HG02571 (cell line): ENCODE data around the gene ZNF677.
"Not testable (repeated sequence)": the region's sequence is repeated elsewhere in the genome, so short reads cannot be mapped to it uniquely, and the experiment has no call there.

Experiments
- ATAC-seq: cut with Tn5 transposase; IDR thresholded peaks from one replicate; pipeline ENCODE4 v1.9.1; 2021; ENCODE audit warnings: mild to moderate bottlenecking, moderate library complexity; ENCODE audit not compliant: unreplicated experiment

ZNF677 gene

DNA sequence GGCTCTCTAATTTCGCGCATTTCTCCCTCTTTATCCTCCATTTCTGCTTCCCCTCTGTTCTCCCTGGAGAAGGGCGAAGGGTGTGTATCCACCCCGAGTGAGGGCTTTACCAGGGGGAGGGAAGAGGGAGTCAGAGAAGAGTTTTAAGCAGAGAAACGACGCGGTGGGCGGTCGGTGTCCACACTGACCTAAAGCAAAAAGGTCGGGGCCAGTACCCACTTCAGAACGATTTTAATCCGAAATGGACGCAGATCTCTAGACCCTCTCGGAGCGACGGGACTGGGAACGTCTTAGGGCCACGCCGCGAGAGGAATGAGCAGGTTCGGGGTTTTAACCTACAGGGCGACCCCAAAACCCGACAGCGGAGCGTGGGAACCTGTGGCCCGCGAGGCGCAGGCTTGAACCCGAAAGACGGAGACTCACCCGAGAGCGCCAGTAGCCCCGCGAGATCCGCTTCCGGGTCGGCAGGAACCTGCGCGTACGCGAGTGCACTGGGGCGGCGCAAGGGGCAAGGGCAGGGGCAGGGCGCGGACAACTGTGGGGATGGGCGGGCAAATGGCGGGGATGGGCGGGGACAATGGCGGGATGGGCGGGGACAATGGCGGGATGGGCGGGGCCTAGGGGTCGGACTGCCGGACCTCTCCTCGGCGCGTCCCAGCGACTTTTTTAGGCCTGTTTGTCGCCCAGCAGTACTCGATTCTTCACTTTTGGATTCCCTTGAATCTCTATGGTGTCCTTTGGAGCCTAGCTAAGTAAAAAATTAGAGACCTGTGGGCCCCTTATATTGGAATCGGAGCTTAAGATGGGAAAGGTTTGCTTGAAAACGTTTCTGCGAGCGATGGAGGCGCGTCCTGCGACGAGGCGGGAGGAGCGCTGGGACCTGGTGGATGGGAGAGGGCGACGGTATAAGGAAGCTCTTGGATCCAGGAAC is at the start of gene ZNF677:
ZNF677 (minus strand) TSS at position 463 of the 931 bp plus-strand sequence. CDS start 3,323 bp downstream, outside the sequence.
- ATAC-seq, result no peak

DNA sequence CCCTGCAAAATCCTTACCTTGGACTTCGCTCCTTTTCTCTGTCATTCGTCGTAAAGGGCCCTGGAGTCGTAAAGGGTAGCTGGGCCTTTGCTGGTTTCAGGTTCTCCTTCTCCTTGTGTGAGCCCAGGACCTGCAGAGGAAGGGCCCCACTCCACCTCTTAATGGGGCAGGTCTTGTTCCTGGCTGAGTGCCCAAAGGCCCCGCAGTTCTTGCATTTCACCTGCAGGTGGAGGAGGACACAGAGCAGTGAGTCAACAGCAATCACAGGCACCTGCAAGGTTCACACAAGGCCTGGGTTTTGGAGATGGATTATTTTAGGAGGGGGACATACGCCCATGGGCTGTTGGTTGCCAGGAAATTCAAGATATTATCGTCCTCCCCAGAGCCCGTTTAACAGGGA is 46.7 kb upstream of the ZNF677 start:
- ATAC-seq, result not testable (repeated sequence)

DNA sequence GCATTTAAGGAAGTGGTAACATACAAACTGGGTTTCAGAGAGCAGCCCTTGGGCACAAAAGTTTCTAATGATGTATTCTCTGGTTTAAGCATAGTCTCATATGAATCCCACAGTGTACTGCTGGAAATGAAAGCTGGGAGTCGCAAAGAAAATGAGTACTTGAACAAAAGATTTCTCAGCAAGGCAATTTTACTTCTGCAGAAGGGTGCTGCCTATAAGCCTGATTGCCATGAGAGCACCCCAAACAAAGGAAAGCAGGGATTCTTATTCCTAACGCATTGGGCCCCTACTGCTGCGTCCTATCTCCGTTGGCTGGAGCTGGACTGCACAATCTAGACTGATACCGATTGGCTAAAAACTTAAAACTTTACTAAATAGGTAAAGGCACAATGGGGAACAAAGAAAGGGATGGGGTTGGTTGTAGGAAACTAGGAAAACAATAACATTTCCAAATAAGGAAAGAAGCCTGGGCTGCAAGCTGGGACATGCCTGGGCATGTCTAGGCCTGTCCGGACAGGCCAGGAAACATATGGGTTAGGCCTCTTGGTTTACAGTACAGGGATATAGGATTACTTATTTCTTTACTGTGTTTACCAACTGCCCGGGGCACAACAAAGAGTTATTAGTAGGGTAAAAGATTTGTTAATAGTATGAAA is 40.2 kb upstream of the ZNF677 start:
- ATAC-seq, result no peak

DNA sequence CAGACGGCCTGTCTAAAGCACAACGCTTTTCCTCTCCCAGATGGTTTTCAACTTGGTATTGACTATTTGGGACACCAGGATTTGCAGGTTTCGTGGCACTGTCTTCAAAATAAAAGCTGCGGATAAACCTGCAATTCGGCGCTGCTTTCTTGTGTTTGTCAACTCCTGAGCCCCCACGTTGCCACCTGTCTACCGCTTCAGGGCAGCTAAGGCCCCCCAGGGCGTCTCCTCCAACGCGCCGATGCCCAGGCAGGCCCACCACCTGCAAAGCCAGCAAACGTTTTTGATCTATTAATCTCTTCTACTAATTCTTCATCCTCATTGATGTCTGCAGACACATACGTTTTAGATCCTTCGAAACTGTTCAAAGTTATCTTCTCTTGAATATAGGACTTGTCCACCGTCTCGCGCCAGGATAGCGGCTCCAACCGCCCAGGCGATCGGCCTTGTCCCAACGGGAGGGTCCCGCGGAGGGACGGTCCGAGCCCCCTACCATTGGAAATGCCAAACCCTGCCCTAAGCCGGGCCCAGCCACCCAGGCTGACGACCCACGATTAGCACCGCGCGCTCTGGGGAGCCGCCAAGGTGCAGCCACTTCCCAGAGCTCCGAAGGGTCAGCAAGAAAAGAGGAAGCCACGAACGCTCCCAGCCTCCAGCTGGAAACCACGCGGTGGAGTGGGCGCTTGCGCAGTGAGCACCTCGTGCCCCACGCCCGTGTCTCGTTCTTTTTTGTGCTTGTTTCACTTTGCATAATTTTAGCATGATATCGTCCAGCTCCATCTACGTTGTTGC is 36.3 kb upstream of the ZNF677 start:
- no peak for ATAC-seq

DNA sequence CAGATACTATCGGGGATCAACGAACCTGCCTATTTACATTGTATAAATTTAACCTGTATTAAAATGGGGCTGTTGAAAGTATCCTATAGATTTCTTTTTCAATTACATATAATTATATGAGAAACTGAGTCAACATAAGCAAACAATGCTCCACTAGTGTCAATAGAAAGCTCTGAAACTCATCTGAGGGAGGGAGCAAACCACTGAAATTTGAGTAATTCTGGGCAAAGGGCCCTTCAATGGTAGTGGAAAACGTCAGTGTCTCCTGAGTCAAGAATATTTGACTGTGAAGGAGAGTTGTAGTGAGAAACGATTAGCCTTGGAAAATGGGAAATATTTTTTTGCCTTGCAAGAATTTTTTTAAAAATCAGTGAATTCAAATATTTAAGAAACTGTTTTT is 30.4 kb upstream of the ZNF677 start:
- no peak for ATAC-seq

DNA sequence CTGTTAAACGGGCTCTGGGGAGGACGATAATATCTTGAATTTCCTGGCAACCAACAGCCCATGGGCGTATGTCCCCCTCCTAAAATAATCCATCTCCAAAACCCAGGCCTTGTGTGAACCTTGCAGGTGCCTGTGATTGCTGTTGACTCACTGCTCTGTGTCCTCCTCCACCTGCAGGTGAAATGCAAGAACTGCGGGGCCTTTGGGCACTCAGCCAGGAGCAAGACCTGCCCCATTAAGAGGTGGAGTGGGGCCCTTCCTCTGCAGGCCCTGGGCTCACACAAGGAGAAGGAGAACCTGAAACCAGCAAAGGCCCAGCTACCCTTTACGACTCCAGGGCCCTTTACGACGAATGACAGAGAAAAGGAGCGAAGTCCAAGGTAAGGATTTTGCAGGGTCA is 27.3 kb upstream of the ZNF677 start:
- ATAC-seq, result not testable (repeated sequence)

DNA sequence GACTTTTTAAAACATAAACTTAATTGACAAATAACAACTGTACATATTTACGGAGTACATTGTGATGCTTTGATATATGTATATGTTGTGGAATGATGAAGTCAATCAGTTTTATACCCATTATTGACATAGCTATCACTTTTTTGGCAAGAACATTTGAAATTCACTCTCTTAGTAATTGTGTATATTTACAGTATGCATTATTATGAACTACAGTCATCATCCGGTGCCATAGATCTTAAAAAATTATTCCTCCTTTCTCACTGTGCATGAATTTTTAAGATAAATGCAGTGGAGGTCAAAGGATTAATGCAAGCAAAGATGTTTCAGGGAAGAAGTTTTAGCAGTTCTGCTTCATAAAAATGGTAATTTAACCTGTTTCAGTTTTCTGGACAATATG is 20.8 kb upstream of the ZNF677 start:
- no peak for ATAC-seq

DNA sequence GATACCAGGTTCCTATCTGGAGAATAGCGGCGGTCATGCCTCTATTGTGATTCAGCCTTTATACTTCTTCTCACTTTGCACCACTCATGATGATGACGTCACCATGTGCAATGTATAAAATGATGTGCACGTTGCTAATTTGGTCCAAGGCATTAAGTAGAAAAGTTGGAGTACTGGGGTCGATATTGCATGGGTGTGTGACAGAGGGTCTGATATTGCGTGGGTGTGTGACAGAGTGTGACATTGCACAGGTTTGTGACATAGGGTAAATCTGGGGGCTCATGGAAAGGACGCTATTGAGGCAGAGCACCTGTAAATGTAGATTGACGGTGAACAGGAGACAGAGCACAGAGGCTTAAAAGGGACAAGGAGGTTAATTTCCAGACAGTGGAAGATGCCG is 17.4 kb upstream of the ZNF677 start:
- no peak for ATAC-seq

DNA sequence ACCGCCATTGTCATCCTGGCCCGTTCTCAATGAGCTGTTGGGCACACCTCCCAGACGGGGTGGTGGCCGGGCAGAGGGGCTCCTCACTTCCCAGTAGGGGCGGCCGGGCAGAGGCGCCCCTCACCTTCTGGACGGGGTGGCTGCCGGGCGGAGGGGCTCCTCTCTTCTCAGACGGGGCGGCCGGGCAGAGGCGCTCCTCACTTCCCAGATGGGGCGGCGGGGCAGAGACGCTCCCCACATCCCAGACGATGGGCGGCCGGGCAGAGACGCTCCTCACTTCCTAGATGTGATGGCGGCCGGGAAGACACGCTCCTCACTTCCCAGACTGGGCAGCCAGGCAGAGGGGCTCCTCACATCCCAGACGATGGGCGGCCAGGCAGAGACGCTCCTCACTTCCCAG is 15.2 kb upstream of the ZNF677 start:
- ATAC-seq, result not testable (repeated sequence)

DNA sequence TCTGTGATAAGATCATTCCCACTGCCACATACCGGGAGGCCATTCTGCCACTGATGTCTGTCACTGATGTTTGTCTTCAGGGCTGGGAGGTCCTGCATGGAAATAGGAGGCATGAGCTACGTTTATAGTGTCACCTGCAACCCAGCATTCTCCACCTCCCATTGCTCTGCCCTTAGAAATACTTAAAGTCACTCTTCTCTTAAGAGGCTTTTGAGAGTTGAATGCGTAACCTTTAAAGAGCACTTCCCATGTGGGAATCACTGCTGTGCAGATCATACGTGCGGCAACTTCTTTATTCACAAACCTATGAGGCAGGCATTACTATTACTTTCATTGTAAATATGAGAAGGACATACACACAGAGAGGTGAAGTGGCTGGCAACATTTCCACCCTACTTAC is 12.9 kb upstream of the ZNF677 start, which contains the start of gene VN1R4:
VN1R4 (minus strand) TSS at position 101 of the 400 bp plus-strand sequence; CDS start at position 43, 58 bp downstream.
- not testable (repeated sequence) for ATAC-seq

DNA sequence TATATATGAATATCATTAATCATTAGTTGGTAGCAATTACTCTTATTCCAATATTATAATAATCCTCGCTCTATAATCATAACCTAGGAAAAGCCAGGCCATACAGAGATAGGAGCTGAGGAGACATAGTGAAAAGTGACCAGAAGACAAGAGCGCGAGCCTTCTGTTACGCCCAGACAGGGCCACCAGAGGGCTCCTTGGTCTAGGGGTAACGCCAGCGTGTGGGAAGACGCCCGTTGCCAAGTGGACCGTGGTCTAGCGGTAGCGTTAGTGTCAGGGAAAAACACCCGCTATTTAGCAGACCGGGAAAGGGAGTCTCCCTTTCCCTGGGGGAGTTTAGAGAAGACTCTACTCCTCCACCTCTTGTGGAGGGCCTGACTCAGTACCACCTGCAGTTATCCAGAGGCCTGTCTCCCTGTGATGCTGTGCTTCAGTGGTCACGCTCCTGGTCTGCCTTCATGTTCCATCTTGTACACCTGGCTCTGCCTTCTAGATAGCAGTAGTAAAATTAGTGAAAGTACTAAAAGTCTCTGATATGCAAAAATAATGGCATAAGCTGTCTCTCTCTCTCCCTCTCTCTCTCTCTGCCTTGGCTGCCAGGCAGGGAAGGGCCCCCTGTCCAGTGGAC is 3.2 kb upstream of the ZNF677 start, which contains the start of gene VN1R2:
VN1R2 (plus strand) TSS at position 578 of the 628 bp plus-strand sequence. CDS start 84 bp downstream, outside the sequence.
- ATAC-seq, result not testable (repeated sequence)

DNA sequence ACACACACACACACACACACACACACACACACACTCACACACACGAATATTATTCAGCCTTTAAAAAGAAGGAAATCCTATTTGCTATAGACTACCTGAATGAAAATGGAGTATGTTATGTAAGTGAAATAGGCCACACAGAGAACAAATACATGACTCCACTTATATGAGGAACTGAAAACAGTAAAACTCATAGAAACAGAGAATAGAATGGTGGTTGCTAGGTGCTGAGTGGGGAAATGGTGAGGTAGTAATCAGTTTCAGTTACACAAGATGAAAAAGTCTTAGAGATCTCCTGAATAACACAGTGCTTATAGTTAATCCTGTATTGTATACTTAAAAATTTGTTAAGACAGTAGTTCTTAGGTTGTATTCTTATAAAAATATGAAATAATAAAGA is 8.2 kb downstream of the ZNF677 start:
- no peak for ATAC-seq

DNA sequence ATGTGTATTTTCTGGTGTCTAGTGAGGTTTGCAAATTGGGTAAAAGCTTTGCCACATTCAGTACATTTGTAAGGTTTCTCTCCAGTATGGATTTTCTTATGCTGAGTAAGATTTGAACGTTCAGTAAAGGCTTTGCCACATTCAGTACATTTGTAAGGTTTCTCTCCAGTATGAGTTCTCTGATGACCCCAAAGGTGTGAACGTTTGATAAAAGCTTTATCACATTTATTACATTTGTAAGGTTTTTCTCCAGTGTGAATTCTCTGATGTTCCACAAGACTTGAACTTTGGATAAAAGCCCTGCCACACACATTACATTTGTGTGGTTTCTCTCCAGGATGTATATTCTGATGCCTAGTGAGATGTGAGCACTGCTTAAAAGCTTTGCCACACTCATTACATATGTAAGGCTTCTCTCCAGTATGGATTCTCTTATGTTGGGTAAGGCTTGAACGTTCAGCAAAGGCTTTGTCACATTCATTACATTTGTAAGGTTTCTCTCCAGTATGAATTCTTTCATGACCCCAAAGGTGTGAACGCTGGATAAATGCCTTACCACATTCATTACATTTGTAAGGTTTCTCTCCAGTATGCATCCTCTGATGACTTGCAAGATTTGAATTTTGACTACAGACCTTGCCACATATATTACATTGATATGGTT is 17.4 kb downstream of the ZNF677 start:
- no peak for ATAC-seq

DNA sequence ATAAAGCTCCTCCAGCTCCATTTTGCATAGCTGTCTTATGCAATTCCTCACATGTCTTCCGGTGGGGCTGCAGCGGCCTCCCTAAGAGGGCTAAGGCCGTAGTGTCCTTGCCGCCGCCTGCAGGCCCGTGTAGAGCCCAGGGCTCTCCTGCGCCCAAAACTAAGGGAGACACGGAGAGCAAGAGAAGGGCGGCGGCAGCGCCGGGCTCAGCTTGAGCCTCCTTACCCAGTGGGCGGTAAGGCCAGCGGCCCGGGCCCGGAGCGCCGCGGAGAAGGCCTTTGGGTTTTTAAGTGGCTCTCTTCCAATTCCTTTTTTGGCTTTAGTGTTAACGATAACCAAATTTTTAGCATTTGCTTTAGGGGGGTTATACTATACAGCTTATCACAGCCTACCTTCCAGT is 30.1 kb downstream of the ZNF677 start:
- no peak for ATAC-seq

DNA sequence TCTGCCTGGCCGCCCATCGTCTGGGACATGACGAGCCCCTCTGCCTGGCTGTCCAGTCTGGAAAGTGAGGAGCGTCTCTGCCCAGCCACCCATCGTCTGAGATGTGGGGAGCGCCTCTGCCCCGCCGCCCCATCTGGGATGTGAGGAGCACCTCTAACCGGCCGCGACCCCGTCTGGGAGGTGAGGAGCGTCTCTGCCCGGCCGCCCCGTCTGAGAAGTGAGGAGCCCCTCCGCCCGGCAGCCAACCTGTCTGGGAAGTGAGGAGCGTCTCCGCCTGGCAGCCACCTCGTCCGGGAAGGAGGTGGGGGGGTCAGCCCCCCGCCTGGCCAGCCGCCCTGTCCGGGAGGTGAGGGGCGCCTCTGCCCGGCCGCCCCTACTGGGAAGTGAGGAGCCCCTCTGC is 32.0 kb downstream of the ZNF677 start:
- ATAC-seq, result not testable (repeated sequence)

DNA sequence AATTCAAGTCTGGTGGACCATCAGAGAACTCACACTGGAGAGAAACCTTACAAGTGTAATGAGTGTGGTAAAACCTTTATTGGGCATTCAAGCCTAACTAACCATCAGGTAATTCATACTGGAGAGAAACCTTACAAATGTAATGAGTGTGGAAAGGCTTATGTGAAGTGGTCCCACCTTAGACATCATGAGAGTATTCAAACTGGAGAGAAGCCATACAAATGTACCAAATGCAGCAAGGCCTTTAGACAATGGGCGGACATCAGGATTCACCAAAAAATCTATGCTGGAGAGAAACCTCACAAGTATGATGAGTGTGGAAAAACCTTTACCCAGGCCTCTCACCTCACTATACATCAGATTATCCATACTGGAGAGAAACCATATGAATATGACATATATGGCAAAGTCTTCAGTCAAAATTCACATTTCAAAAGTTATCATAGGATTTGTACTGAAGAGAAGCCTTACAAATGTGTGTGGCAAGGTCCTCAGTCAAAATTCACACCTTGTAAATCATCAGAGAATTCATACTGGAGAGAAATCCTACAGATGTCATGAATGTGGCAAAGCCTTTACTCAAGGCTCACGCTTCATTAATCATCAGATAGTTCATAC is 41.9 kb downstream of the ZNF677 start:
- no peak for ATAC-seq

DNA sequence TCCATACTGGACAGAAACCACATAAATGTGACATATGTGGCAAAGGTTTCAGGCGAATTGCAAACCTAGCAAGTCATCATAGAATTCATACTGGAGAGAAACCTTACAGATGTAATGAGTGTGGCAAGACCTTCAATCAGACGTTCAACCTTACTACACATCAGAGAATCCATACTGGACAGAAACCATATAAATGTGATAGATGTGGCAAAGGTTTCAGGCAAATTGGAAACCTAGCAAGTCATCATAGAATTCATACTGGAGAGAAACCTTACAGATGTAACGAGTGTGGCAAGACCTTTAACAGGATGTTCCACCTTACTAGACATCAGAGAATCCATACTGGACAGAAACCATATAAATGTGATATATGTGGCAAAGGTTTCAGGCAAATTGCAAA is 43.1 kb downstream of the ZNF677 start:
- ATAC-seq, result not testable (repeated sequence)

DNA sequence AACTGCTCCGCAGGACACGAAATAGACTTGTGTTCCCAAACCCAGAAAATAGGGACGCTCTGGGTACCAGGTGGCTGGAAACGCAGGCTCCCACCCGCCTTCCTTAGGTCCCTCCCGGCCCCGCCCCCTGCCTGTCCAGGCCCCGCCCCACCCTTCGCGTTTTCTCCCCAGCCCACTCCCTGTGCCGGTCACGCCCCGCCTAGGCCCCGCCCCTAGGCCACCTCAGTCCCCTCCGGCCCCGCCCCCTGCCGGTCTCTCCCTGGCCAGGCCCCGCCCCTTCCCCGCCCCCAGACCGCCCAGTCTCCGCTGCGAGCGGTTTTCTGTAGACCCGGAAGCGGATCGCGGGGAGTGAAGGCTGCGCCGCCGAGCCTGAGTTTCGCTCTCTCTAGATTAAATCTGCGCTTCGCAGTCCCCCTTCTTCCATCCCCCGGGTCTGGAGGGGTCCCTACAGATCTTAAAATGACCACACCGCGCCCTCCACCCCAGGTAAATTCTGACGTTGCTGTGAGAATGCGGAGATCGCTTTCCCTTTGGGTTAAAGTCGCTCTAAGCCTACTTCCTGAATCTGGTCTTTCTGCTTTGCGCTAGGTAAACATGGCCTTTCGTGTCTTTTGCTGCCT is 57.8 kb downstream of the ZNF677 start:
- ATAC-seq, result no peak

DNA sequence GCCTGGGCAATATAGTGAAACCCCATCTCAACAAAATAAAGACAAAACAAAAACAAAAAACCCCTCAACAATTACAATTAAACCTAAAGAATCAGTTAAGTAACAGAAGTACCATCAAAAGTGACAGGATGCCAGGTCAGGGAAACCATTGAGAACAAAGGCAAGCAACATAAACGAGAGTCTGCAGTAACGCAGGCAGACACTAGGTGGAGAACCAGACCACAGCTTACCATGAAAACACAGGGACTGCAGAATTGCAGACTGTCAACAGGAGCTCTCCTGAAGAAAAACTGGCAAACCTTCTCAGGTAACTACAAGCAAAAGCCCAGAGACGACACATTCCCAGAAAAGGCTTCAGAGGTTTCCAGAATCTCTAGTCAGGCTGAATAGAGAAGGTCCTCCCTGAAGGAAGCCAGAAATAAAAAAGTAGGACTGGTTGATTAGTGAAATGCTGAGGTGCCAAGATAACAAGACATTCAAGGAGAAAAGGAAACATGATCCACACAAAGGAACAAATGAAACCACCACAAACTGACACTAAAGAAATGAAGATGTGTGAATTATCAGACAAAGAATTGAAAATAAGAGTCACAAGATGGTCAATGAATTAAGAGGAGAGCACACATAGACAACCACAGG is 59.3 kb downstream of the ZNF677 start:
- no peak for ATAC-seq
